Stimulated activated CD8-positive, alpha-beta memory T cell treated with anti-CD3 and anti-CD28 coated beads, Interleukin-4, amount 100 ng/mL, for 1 hour (primary cell): ENCODE results near the gene EPB41L5.
"Not testable (repeated sequence)": the region's sequence is repeated elsewhere in the genome, so short reads cannot be mapped to it uniquely, and the experiment has no call there.

Experiments
- DNase-seq, 2 donors: peaks; one replicate each; pipeline ENCODE4 v3.0.0-alpha.2; 2020; ENCODE audit warnings: low read depth in 2 of 2, low spot score in 1 of 2

EPB41L5 gene

DNA sequence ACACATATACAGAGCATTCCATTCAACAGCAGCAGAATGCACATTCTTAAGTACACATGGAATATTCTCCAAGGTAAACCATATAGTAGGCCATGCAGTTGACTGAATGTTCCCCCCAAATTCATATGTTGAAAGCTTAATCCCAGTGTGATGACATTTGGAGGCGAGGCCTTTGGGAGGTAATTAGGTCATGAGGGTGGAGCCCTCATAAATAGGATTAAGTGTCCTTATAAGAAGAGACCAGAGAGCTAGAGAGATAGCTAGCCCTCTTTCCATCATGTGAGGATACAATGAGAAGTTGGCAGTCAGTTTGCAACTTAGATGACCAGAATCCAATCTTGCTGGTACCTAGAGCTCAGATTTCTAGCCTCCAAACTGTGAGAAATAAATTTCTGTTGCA is 182.7 kb downstream of the EPB41L5 start:
- no peak for DNase-seq

- DNase-seq = not testable (repeated sequence)
Measured at GRCh38 chr2:120199817-120200459, 187.1 kb downstream of the EPB41L5 start.

DNA sequence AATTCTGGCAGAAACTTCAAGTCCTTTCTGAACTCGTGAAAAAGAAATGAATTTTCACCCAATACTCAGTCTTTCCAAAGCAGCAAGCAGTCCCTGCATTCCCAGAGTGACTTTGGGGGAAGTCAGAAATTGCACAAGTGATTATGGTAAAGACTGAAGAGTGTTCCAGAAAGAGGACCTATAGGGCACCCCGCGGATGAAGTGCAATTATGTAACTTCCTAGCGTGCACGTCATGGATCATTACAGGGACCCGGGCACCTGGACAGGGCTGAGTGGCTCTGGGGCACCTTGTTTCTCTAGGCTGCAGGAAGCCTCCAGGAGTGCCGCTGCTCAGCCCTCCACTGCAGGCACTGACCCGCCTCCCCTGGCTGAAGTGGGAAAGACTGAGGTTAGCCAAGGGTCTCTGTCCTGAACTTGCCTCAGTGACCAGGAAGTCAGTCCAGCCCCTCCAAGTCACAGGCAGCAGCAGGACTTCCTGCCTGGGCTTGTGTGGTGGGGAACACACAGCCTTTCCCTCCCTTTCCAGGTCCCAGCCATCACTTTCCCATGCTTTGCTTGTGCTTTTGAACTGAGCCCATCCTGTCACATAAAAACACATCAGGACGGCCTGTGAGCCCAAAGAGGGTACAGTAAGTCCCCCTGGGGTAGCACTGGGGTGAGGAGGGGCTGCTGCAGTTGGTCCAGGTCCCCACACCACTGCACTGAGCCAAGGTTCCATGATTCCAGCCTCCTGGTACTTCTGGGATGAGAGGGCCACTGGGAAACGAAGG is 190.6 kb downstream of the EPB41L5 start:
- DNase-seq = no peak

DNA sequence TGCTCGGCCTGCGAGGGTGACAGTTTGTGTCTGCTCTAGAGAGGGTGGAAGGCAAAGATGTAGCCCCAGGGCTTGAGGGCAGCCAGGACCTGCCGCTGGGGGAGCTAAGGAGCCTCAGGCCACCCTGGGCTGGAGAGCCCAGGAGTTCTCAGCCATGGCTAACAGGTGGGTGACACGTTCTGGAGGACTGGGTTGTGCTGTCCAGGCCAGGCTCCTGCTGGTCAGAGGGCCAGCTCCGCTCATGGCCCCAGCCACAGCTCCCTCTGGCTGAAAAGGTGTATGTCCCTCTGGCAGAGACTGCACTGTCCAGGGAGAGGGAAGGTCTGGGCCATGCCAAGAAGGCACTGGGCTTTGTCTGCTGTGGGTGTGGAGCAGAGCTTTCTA is 191.1 kb downstream of the EPB41L5 start:
- no peak for DNase-seq

- no peak for DNase-seq
Measured at GRCh38 chr2:120204417-120204816, 191.5 kb downstream of the EPB41L5 start.

DNA sequence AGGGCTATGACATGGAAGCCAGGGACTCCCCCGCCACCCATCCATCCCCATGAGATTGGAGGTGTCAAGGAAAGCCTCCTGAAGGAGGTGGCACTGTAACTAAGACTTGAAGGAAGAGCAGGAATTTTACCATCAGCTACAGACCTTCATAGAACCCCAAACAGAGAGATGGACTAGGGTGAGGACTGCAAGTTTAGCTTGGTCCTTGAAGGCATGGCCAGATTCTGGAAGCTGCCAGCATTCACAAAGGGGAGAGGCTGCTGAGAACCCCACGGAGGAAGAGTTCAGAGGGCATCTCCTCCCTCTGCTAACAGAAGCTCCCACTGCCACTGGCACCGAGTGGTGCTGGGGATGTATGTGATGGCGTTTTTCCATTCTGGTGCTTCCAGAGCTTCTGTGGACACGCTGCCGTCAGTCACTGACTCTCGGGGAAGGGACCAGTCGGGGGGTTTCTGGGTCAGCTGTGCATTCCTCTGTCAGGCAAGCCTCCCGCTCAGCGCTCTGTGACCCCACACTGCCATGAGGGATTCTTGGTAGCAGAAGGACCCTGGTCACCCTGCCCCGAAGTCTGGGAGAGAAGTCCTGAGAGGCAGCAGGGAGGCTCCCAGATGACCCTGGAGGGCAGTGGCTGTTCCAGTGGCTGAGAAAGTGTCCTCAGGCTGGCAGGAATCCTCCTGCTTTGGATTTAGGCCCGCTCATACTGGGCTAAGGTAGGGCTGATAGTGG is 192.2 kb downstream of the EPB41L5 start:
- DNase-seq = no peak

- DNase-seq = no peak
Measured at GRCh38 chr2:120206022-120206581, 193.2 kb downstream of the EPB41L5 start.

GRCh38 chr2:120208381-120209353 is 195.8 kb downstream of the EPB41L5 start:
- DNase-seq = no peak

DNA sequence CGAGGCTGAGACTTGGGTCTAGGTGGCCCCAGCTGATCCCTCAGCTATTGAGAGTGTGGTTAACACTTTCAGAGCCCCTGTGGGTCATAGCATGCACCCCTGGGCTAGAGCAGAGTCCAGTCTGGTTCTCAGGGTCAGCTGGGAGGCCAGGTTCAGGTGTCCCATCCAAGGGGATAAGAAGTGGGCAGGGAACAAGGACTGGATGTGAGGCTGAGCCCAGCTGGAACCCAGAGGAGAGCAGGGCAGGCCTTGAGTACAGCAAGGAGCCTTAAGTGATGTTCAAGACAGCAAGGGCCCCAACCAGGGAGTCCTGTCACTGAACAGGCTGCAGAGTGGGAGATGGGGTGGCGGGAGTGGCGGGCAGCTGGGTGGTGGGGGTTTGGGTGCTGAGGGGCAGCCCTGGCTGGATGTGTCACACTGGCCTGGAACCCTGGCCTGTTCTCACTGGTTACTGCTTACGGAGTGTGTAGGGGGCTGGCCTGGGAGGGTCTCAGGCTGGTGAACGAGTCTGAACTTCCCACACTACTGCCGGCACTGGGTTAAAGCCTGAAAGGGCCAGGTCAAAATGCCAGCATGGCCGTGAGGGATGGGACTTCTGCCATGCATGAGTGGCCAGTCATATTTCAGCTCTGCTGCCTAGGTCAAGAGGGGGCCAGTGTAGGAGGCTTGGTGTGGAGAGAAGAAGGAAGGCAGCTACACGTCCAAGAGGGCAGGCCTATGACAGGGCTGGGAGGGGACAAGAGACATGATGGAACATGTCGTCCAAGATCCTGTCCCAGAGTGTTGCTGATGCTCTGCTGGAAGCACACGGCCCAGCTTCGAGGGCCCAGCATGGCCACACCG is 196.8 kb downstream of the EPB41L5 start:
- no peak for DNase-seq

DNA sequence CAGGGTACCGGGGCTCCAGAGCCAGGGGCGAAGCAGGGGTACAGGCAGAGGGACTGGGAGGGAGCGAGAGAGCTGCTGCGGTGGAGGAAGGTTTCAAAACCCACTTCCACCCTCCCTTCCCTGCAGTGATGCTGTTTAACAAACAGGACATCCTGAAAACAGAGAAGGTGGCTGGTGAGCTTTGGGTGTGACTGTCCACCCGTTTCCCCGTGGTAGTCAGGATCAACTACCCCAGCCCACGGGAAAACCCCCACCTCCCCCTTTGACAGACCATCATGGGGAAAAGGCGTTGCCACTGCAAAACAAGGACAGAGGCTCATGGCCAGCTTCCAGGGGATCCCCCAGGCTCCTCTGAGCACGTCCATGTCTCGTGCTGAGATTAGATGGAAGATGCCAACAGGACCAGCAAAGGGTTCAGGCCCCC is 197.4 kb downstream of the EPB41L5 start:
- DNase-seq = no peak

DNA sequence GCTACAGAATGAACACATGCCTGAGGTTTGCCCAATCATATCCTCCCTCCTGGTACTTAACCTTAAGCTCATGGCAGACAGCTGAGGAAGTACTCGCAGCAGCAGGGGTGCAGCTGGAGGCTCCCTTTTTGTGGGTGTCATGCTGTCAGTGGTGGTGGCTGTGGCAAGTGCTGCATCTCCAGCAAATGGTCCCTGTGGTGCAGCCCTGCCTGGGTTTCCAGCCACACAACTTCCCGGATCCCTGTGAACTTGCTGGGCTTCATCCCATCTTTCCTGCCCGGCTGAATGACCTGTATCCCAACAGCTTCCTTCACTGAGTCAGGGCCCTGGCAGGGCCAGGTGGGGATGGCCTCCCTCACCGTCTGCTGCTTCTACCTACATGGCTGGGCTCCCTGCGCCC is 205.3 kb downstream of the EPB41L5 start:
- DNase-seq = no peak

DNA sequence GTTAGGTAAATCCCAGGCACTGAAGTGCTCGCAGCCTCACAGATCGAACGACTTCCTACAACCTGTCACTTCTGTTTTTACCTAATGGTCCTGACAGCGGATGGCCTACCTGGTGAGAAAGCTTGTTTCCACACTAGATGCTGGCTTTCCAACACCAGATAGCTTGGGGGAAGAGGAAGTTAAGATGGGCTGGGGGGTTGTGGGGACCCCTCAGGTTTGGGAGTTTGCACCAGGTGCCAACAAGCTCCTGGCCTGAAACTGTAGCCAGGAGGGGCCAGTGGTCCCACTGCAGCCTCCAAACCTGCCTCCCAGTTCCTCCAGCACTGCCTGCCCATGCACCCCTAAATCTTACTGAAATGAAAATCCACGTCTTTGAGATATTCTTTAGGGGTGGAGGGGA is 206.4 kb downstream of the EPB41L5 start:
- no peak for DNase-seq

- no peak for DNase-seq
Measured at GRCh38 chr2:120219766-120220165, 206.9 kb downstream of the EPB41L5 start.

GRCh38 chr2:120220756-120221155 is 207.9 kb downstream of the EPB41L5 start:
- DNase-seq = no peak

GRCh38 chr2:120221616-120222015 is 208.7 kb downstream of the EPB41L5 start:
- no peak for DNase-seq

DNA sequence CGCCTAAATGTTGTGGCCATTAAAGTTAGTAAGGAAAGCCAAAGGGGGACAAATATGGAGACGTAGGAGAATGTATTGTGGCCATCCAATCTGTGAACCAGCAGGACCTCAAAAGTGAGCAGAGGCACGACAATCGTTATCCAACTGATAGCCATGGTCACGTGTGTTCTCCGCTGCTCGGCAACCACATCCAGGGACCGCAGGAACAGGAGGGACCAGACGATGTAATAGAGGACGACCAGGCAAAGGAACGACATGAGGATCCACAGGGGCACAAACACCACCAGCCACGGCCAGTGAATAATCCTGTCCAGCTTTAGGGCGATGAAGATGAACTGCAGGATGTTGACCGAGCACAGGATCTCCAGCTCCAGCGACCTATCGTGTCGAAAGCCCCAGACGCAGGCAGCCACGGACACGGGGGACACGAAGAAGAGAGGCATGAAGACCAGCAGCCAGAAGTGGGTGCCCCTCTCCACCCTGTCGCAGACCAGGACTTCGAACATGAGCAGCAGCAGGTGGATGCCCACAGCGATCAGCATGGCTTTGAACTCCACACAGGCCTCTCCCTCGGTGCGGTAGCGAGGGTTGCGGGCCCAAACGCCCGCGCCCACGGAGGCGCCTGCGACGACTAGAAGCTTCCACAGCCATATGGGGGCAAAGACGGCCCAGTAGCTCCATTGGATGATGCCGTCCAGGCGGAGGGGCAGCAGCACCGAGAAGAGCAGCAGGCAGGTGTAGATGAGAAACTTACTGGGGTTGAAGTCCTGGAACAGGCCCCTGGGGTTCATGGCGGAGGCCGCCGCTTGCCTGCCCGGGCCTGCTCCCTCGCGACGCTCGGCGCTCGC is 209.5 kb downstream of the EPB41L5 start:
- DNase-seq = no peak

- peak; percentile 65 to 80 for DNase-seq
Measured at GRCh38 chr2:120223034-120223912, 210.4 kb downstream of the EPB41L5 start, which contains the start of gene TMEM185B. TMEM185B (minus strand) TSS chr2:120223400; CDS start chr2:120222976, 424 bp downstream.

DNA sequence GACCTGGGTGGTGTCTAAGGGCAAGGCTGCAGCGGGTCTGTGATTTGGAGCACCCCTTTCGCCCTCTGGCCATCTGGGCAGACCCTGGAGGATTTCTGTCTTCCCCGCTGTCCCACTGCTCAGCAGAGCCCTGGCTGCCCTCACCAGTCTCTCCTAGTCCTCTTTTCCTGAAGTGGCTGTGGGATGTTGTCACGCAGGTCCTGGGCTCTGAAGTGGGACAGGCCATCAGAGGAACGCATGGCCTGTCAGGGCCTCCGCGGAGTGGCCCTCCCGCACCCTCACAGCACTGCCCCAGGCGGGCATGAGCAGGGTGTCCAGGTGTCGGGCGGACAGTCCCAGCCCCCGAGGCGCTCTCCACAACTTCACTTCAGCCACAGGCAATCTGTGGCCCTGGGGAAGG is 211.4 kb downstream of the EPB41L5 start:
- no peak for DNase-seq
